Suprapubic skin (tissue), 4 donors: ENCODE measurements around the gene CLEC3A.

Experiments
- CTCF ChIP-seq, 2 donors: fragments of 200-600 bp in 1 of 2; fragments of 450-650 bp in 1 of 2; sonication (generic) in 1 of 2; IDR thresholded peaks; one replicate each; pipeline ENCODE4 v1.5.1; 2016 to 2019; ENCODE audit warnings: antibody characterized with exemption in 2 of 2, mild to moderate bottlenecking in 1 of 2, moderate library complexity in 1 of 2
- EP300 ChIP-seq: sonication (generic); formaldehyde crosslinking; IDR thresholded peaks from one replicate; pipeline ENCODE4 v1.6.1; 2017; ENCODE audit warnings: antibody characterized with exemption
- POLR2A ChIP-seq, 2 donors: fragments of 450-650 bp; IDR thresholded peaks; one replicate each; pipeline ENCODE4 v1.6.1; 2017; ENCODE audit warnings: antibody characterized with exemption in 2 of 2, mild to moderate bottlenecking in 2 of 2, moderate library complexity in 2 of 2
- POLR2AphosphoS5 ChIP-seq, 3 donors: sonication (generic); formaldehyde crosslinking; IDR thresholded peaks; one replicate each; pipeline ENCODE4 v1.6.1; 2017; ENCODE audit warnings: antibody characterized with exemption in 3 of 3

- TF ChIP-seq POLR2AphosphoS5 (IDR thresholded peaks at IDR 0.05) (no peak), CTCF (IDR thresholded peaks at IDR 0.05) (no peak), POLR2A (IDR thresholded peaks at IDR 0.05) (no peak), EP300 (no peak)
Measured at GRCh38 chr16:77985111-77985510, 37.2 kb upstream of the CLEC3A start.
